HUES6 (cell line): ENCODE data around the gene TRPM3.

Source experiments
- H3K27ac ChIP-seq: 2 replicates; pipeline ENCODE4 v1.7.0; 2013; ENCODE audit warnings: low read depth, mild to moderate bottlenecking, low read length, inconsistent platforms
- H3K27me3 ChIP-seq: 2 replicates; pipeline ENCODE4 v1.6.1; 2013; ENCODE audit warnings: low read length; ENCODE audit not compliant: control insufficient read depth, insufficient read depth
- H3K36me3 ChIP-seq: 2 replicates; pipeline ENCODE4 v1.6.1; 2013; ENCODE audit warnings: low read length; ENCODE audit not compliant: control insufficient read depth, insufficient read depth
- H3K4me1 ChIP-seq: 2 replicates; pipeline ENCODE4 v1.6.1; 2013; ENCODE audit warnings: low read length; ENCODE audit not compliant: control insufficient read depth, insufficient read depth
- H3K4me3 ChIP-seq: 2 replicates; pipeline ENCODE4 v1.5.1; 2013; ENCODE audit warnings: low read depth, low read length
- H3K9ac ChIP-seq: one replicate; pipeline ENCODE4 v1.6.1; 2013; ENCODE audit warnings: mild to moderate bottlenecking, low read length
- H3K9me3 ChIP-seq: 2 replicates; pipeline ENCODE4 v1.6.1; 2013; ENCODE audit warnings: low read depth, low read length; ENCODE audit not compliant: control insufficient read depth, insufficient read depth

Gene TRPM3

DNA sequence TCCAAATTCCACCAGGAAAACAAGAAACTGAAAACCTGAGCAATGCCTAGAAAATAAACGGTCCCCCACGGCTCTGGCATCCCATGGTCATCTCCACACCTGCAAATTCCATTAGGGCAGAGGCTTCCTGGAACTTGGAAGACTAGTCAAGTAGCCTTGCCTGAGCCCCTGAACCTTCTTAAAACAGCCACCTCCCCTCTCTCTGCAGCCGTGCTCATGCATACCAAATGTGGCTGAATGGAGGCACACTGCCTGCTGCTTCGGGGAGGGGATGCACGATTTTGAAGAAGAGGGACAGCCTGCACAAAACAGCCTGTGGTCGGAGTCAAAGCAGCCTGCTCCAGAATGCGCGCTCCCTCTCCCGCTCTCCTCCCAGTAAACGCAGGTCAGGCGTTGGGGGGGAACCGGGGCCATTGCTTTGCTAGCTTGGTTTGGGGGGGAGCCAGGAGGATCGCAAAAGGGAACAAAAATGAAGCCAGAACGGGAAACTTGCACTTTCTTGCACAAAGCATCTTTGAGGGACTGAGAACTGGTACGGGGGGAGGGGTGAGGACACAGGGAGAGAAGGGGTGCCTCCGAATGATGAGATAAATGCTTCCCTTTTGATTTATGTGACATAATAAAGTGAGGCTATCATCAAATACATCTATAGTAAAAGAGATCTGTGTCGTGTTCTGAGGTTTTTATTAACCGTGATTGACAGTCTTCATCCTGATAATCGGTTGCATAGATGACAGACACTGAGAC is at the start of gene TRPM3:
TSS of gene TRPM3 (minus strand) at position 347 of the 747 bp plus-strand sequence. CDS start at position 80, 267 bp downstream.
- peak within 1 kb of the TSS; percentile 59 for H3K9ac ChIP-seq
- peak within 1 kb of the TSS; percentile 81 for H3K4me3 ChIP-seq
- no peaks in the 10 kb centered on the region for H3K9me3 ChIP-seq
- H3K36me3 ChIP-seq = no peaks in the 10 kb centered on the region
- peak within 1 kb of the TSS; percentile 55 for H3K27ac ChIP-seq
- H3K27me3 ChIP-seq = no peaks in the 10 kb centered on the region; the same call in 1 of the 2 replicates
- H3K4me1 ChIP-seq = peaks cover 59% of the 10 kb centered on the region

DNA sequence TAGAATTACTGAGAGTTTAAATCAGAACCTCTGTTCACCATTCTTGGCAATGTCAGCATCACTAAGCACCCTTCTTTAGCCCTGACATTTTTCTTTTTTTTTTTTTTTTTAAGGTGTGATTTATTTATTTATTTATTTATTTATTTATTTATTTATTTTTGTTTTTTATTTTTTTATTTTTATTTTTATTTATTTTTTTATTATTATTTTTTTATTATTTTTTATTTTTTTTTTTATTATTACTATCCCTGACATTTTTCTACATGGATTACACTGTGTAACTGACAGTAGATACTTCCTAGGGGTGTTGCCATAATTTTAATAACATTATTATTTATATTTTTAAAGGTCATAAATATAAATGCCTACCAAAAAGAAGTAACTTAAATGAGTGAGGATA is 47.0 kb upstream of the TRPM3 start:
- H3K27me3 ChIP-seq = no peaks in the 10 kb centered on the region
- H3K4me3 ChIP-seq = no peak overlapping the region
- no peak overlapping the region for H3K9ac ChIP-seq
- no peak overlapping the region for H3K27ac ChIP-seq
- peaks cover 12% of the 10 kb centered on the region; the same call in 1 of the 2 replicates for H3K4me1 ChIP-seq
- no peaks in the 10 kb centered on the region for H3K36me3 ChIP-seq
- H3K9me3 ChIP-seq = no peaks in the 10 kb centered on the region

- no peak overlapping the region for H3K4me3 ChIP-seq
Observed at GRCh38 chr9:71162126-71162525, 40.7 kb upstream of the TRPM3 start.

GRCh38 chr9:71157731-71158130 is 36.3 kb upstream of the TRPM3 start:
- Histone ChIP-seq H3K27ac (no peak overlapping the region), H3K4me1 (no peaks in the 10 kb centered on the region), H3K36me3 (no peaks in the 10 kb centered on the region), H3K9ac (no peak overlapping the region), H3K27me3 (no peaks in the 10 kb centered on the region), H3K9me3 (no peaks in the 10 kb centered on the region), H3K4me3 (no peak overlapping the region)

More at GRCh38 chr9:71162126-71162525, 40.7 kb upstream of the TRPM3 start:
- no peaks in the 10 kb centered on the region for H3K27me3 ChIP-seq
- H3K9me3 ChIP-seq = no peaks in the 10 kb centered on the region
- no peak overlapping the region for H3K27ac ChIP-seq
- no peak overlapping the region for H3K9ac ChIP-seq
- H3K4me1 ChIP-seq = no peaks in the 10 kb centered on the region
- H3K36me3 ChIP-seq = no peaks in the 10 kb centered on the region

- no peaks in the 10 kb centered on the region for H3K4me1 ChIP-seq
- no peak overlapping the region for H3K9ac ChIP-seq
- no peak overlapping the region for H3K27ac ChIP-seq
- H3K9me3 ChIP-seq = peaks cover 5% of the 10 kb centered on the region; the same call in 1 of the 2 replicates
- H3K27me3 ChIP-seq = no peaks in the 10 kb centered on the region
- no peaks in the 10 kb centered on the region for H3K36me3 ChIP-seq
- no peak overlapping the region for H3K4me3 ChIP-seq
Observed at GRCh38 chr9:71147368-71147767, 25.9 kb upstream of the TRPM3 start.

GRCh38 chr9:71146511-71146910 is 25.1 kb upstream of the TRPM3 start:
- Histone ChIP-seq H3K4me3 (no peak overlapping the region), H3K36me3 (no peaks in the 10 kb centered on the region)

GRCh38 chr9:71145179-71145578 is 23.8 kb upstream of the TRPM3 start:
- no peak overlapping the region for H3K9ac ChIP-seq
- no peaks in the 10 kb centered on the region for H3K4me1 ChIP-seq
- H3K27ac ChIP-seq = no peak overlapping the region
- H3K9me3 ChIP-seq = peaks cover 5% of the 10 kb centered on the region; the same call in 1 of the 2 replicates
- H3K27me3 ChIP-seq = no peaks in the 10 kb centered on the region
- no peak overlapping the region for H3K4me3 ChIP-seq
- no peaks in the 10 kb centered on the region for H3K36me3 ChIP-seq

More at GRCh38 chr9:71146511-71146910, 25.1 kb upstream of the TRPM3 start:
- Histone ChIP-seq H3K9me3 (peaks cover 5% of the 10 kb centered on the region; the same call in 1 of the 2 replicates), H3K27ac (no peak overlapping the region), H3K27me3 (no peaks in the 10 kb centered on the region), H3K4me1 (no peaks in the 10 kb centered on the region), H3K9ac (no peak overlapping the region)

DNA sequence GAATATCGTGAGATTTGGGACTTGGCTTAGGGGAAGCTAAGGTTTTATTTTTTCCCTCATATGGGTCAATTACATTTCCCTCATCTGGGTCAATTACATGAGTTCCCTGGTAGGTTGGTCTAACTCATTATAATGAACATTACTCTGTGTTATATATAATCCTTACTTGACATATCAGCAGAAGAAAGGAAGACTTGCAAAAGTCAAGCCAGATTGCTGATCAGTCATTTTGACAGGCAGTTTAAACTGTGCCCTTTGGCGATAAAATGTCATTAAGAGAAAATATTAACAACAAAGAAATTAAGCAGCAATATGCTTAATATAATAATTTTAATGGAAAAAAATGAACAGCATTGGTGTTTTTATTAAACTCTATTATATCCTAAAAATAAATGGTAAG is 23.1 kb upstream of the TRPM3 start:
- Histone ChIP-seq H3K9ac (no peak overlapping the region), H3K36me3 (no peaks in the 10 kb centered on the region), H3K27ac (no peak overlapping the region), H3K4me3 (no peak overlapping the region), H3K9me3 (peaks cover 3% of the 10 kb centered on the region; the same call in 1 of the 2 replicates), H3K4me1 (no peaks in the 10 kb centered on the region), H3K27me3 (no peaks in the 10 kb centered on the region)

DNA sequence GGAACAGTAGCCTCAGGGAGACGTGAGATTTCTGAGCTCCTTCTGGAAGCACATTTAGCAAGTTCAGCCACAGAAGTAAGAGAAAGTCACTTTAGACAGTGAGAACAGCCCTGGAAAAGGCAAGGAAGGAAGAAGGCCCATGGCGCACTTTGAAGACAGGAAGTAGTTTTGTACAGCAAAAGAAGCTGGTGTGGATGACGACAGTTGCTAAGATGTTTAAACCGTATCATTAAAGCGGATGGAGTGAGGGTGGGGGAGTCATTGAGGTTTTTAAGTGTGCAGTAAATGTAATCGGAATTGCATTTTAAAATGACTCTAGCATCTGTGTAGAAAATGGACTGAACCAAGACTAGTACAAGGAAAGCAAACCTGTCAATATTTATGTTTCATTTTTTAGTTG is 15.3 kb upstream of the TRPM3 start:
- no peaks in the 10 kb centered on the region for H3K9me3 ChIP-seq
- no peaks in the 10 kb centered on the region for H3K4me1 ChIP-seq
- H3K27ac ChIP-seq = no peak overlapping the region
- no peak overlapping the region for H3K4me3 ChIP-seq
- H3K9ac ChIP-seq = no peak overlapping the region
- no peaks in the 10 kb centered on the region for H3K27me3 ChIP-seq
- no peaks in the 10 kb centered on the region for H3K36me3 ChIP-seq

GRCh38 chr9:71131145-71131544 is 9.7 kb upstream of the TRPM3 start:
- H3K4me1 ChIP-seq = no peaks in the 10 kb centered on the region
- no peak overlapping the region for H3K9ac ChIP-seq

DNA sequence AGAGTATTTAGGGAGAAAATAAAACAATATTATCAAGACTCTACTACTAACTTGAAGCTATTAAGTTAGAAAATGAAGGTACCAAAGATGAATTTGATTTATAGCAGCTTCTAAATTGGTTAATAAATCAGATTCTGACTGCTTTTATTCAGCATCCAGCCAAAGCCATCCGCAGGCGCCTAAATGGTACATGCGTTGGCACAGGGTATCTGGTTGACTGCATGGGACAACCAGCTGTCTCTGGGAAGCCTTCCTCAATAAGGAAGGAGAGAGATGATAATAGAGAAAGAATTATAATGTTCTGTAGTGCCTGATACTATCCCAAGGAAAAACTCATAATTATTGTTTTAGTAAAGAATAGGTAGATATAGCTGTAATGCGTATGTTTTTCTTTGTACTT is 9.1 kb upstream of the TRPM3 start:
- Histone ChIP-seq H3K4me3 (no peak overlapping the region), H3K27ac (no peak overlapping the region), H3K9me3 (no peaks in the 10 kb centered on the region), H3K27me3 (no peaks in the 10 kb centered on the region), H3K4me1 (no peaks in the 10 kb centered on the region), H3K9ac (no peak overlapping the region), H3K36me3 (no peaks in the 10 kb centered on the region)

More at GRCh38 chr9:71131145-71131544, 9.7 kb upstream of the TRPM3 start:
- Histone ChIP-seq H3K27me3 (no peaks in the 10 kb centered on the region), H3K36me3 (no peaks in the 10 kb centered on the region), H3K9me3 (no peaks in the 10 kb centered on the region), H3K27ac (no peak overlapping the region), H3K4me3 (no peak overlapping the region)
